ENCODE data around the gene NFIA.

GRCh38 chr1:61399199-61399598 lies 316.8 kb downstream of the NFIA start:
- TF ChIP-seq, protein P1, sequence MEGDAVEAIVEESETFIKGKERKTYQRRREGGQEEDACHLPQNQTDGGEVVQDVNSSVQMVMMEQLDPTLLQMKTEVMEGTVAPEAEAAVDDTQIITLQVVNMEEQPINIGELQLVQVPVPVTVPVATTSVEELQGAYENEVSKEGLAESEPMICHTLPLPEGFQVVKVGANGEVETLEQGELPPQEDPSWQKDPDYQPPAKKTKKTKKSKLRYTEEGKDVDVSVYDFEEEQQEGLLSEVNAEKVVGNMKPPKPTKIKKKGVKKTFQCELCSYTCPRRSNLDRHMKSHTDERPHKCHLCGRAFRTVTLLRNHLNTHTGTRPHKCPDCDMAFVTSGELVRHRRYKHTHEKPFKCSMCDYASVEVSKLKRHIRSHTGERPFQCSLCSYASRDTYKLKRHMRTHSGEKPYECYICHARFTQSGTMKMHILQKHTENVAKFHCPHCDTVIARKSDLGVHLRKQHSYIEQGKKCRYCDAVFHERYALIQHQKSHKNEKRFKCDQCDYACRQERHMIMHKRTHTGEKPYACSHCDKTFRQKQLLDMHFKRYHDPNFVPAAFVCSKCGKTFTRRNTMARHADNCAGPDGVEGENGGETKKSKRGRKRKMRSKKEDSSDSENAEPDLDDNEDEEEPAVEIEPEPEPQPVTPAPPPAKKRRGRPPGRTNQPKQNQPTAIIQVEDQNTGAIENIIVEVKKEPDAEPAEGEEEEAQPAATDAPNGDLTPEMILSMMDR (IDR thresholded peaks at IDR 0.05), result no peak
- TF ChIP-seq POLR2A (IDR thresholded peaks at IDR 0.05), result no peak

Measured in esophagus squamous epithelium (tissue), 4 donors.